Testis (tissue), 3 donors: ENCODE results near the gene FAM171A1. TPM values are rescaled to one million over a fixed set of nuclear protein-coding genes. Genes with fewer than 3 reads are reported as not detected.

ENCODE experiments used
- DNase-seq: peaks from one replicate; pipeline ENCODE4 v3.0.0-alpha.2; 2019
- H3K27ac ChIP-seq, 2 donors: fragments of 200-600 bp; sonication (generic); one replicate each; pipeline ENCODE4 v1.5.1; 2019
- H3K27me3 ChIP-seq: fragments of 200-600 bp; sonication (generic); one replicate; pipeline ENCODE4 v1.5.1; 2019
- H3K36me3 ChIP-seq: fragments of 200-600 bp; sonication (generic); one replicate; pipeline ENCODE4 v1.5.1; 2017; ENCODE audit warnings: low read depth; ENCODE audit errors: missing control alignments
- H3K4me1 ChIP-seq: fragments of 200-600 bp; sonication (generic); one replicate; pipeline ENCODE4 v1.5.1; 2019
- H3K4me3 ChIP-seq, 2 donors: fragments of 200-600 bp; sonication (generic); one replicate each; pipeline ENCODE4 v1.5.1; 2017 to 2019
- H3K9me3 ChIP-seq: fragments of 200-600 bp; sonication (generic); one replicate; pipeline ENCODE4 v1.5.1; 2017
- CTCF ChIP-seq, 3 experiments: fragments of 450-650 bp in 2 of 3; fragments of 200-600 bp in 1 of 3; sonication (generic) in 1 of 3; IDR thresholded peaks; one replicate each; pipeline ENCODE4 v1.5.1; 2016 to 2019; ENCODE audit warnings: antibody characterized with exemption in 3 of 3, mild to moderate bottlenecking in 2 of 3, moderate library complexity in 1 of 3
- POLR2A ChIP-seq: fragments of 450-650 bp; IDR thresholded peaks from one replicate; pipeline ENCODE4 v1.6.1; 2017; ENCODE audit warnings: antibody characterized with exemption, mild to moderate bottlenecking, moderate library complexity
- WGBS, 2 donors: methylation state at CpG; one replicate each; pipeline ENCODE4 v1.1.5; 2018; 5-methylcytosine and 5-hydroxymethylcytosine counted together
- intact Hi-C: fragments of 100-400 bp; cut with DNase I; formaldehyde crosslinking; loops from one replicate; pipeline ENCODE4 v1.15.1; 2023; ENCODE audit warnings: low total_unique reads
- polyA plus RNA-seq: library from polyadenylated mRNA; stranded (reverse); fragments of 350-450 nt; fragmentation: Illumina TruSeq; extraction: RNeasy Lipid Tissue Mini Kit (QIAGEN cat#74804); gene quantifications from one replicate; pipeline ENCODE4 v1.2.3, GENCODE V29; 2014; ENCODE audit warnings: low read depth, low replicate concordance; ENCODE audit not compliant: insufficient read depth
- total RNA-seq, 2 donors: library from RNA; depleted of rRNA; stranded (reverse); fragments of >200 nt; gene quantifications; one replicate each; pipeline ENCODE4 v1.2.3, GENCODE V29; 2016

Gene FAM171A1
- total and polyA plus RNA-seq, 3 donors from 2014 or later, result 9.2 to 11.1 (median 10.8) TPM

DNA sequence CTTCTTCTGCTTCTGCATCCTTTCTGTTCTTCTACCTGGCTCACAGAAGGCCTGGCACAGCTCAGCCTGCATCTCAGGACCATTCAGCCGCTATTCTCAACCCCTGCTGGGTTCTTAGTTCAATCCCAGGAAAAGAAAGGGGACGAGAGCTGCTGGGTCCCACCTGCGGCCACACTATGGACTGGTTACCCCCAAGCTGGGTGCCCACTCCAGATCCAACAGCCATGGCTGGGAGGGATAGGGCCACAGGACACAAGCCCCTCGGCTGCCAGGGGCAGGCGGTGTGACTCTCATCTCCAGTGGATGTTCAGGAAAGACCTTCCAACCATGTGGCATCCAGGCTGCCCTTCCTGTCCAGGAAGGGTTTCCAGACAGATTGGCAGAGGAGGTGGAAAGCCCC is 105.0 kb downstream of the FAM171A1 start:
- WGBS, 2 donors, result 86 to 94% methylated on average over 2 to 5 of the region's 5 CpGs
- DNase-seq, result no peak
- no peaks in the 10 kb centered on the region for H3K4me1 ChIP-seq
- no peaks in the 10 kb centered on the region for H3K36me3 ChIP-seq
- TF ChIP-seq CTCF (IDR thresholded peaks at IDR 0.05), result no peak
- TF ChIP-seq POLR2A, result no peak
- H3K27me3 ChIP-seq, result no peaks in the 10 kb centered on the region
- H3K27ac ChIP-seq, result no peak overlapping the region
- H3K9me3 ChIP-seq, result no peaks in the 10 kb centered on the region
- intact Hi-C loops, result no loop called here
- no peak overlapping the region for H3K4me3 ChIP-seq

DNA sequence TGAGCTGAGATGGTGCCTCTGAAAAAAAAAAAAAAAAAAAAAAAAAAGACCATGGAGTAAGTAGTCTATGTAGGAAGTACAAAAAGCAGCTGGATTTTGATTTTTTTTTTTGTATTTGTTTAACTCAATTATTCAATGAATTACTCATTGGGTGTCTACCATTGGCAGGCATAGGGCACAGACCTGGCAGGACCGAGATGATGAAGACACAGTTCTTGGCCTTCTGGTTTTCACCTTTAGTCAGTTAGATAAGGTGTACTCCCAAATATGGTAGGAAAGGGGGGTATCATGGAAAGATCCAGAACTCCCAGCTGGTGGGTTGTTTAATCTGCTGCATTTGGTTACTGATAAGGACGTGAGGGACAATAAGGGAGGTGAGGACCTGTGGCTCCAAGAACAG is 105.5 kb downstream of the FAM171A1 start:
- TF ChIP-seq POLR2A (no peak), CTCF (IDR thresholded peaks at IDR 0.05) (no peak)
- Histone ChIP-seq H3K4me3 (no peak overlapping the region), H3K27ac (no peak overlapping the region), H3K36me3 (no peaks in the 10 kb centered on the region), H3K9me3 (no peaks in the 10 kb centered on the region), H3K27me3 (no peaks in the 10 kb centered on the region), H3K4me1 (no peaks in the 10 kb centered on the region)
- no peak for DNase-seq
- intact Hi-C loops, result no loop called here
- WGBS, 2 donors, result 88 to 91% methylated on average over 2 of the region's 2 CpGs

DNA sequence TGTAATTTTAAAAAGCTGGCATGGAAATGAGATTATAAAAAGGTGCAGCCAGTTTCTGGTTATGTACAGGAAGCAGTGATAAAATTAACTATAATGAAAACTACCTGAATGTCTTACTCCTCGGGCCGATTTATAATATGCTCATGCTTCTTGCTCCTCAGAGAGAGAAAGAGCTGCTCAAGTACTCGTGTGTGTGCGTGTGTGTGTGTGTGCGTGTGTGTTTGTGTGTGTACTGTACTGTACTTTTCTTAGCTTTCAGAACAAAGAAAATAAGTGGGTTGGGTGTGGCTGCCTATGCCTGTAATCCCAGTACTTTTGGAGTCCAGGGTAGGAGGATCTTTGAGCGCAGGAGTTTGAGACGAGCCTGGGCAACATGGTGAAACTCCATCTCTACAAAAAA is 106.0 kb downstream of the FAM171A1 start:
- WGBS, 2 donors, result 85 to 93% methylated on average over 7 of the region's 7 CpGs
- DNase-seq, result no peak
- Histone ChIP-seq H3K27ac (no peak overlapping the region), H3K36me3 (no peaks in the 10 kb centered on the region), H3K27me3 (no peaks in the 10 kb centered on the region), H3K4me3 (no peak overlapping the region), H3K4me1 (no peaks in the 10 kb centered on the region), H3K9me3 (no peaks in the 10 kb centered on the region)
- no peak for TF ChIP-seq POLR2A
- TF ChIP-seq CTCF (IDR thresholded peaks at IDR 0.05), result no peak
- intact Hi-C loops, result no loop called here

- 91 to 92% methylated on average over 8 of the region's 8 CpGs for WGBS, 2 donors
- TF ChIP-seq POLR2A (no peak), CTCF (IDR thresholded peaks at IDR 0.05) (no peak)
- no peaks in the 10 kb centered on the region for H3K27me3 ChIP-seq
Observed at GRCh38 chr10:15263657-15264323, 107.3 kb downstream of the FAM171A1 start.

DNA sequence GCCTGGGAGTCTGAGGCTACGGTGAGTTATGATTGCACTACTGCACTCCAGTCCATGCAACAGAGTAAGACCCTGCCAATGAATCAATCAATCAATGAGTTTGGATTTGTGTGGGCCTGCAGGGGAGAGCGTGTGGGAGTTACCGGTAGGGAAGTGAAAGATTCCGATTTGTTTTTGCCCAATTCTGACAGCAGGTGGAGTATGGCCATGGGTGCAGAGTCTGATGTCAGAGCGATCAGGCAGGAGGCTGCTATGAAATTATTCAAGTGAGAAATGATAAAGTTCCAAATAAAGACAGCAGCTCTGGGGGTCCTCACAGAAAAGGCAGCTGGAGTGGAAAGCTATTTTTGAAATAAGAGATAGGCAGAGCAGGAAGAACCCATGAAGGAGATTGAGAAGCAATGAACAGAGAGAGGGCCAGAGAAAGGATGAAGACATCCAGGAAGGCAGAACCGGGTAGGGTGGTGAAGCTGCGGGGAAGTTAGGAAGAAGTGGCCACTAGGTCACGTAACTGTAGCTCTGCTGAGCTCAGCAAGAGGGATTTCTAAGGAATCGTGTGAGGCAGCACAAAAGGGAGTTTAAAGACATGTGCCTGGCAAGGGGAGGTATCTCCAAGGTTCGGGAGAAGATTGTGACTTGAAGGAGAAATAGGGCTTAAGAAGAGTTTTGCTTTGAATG is 108.9 kb downstream of the FAM171A1 start:
- peak; percentile 30 for DNase-seq
- 46 to 47% methylated on average over 10 of the region's 10 CpGs for WGBS, 2 donors
- Histone ChIP-seq H3K4me1 (no peaks in the 10 kb centered on the region), H3K27me3 (no peaks in the 10 kb centered on the region), H3K27ac (no peak overlapping the region), H3K4me3 (no peak overlapping the region), H3K36me3 (no peaks in the 10 kb centered on the region), H3K9me3 (no peaks in the 10 kb centered on the region)
- peak in 2 of 3 experiments; percentile 6 to 44 for TF ChIP-seq CTCF (IDR thresholded peaks at IDR 0.05)
- no peak for TF ChIP-seq POLR2A
- intact Hi-C loops, result no loop called here

More at GRCh38 chr10:15263657-15264323, 107.3 kb downstream of the FAM171A1 start:
- Histone ChIP-seq H3K4me3 (no peak overlapping the region), H3K27ac (no peak overlapping the region), H3K36me3 (no peaks in the 10 kb centered on the region), H3K9me3 (no peaks in the 10 kb centered on the region), H3K4me1 (no peaks in the 10 kb centered on the region)
- no peak for DNase-seq
- intact Hi-C loops, result no loop called here
